HepG2 (cell line): ENCODE measurements around the gene TMTC1.

Source experiments
- EP300 ChIP-seq, 3 experiments: sonication (generic) in 1 of 3; formaldehyde crosslinking in 1 of 3; IDR thresholded peaks; 2 replicates each; pipeline versions ENCODE4 v1.5.1 to v1.6.1; 2011 to 2020; ENCODE audit warnings: low read depth in 2 of 3, low read length in 2 of 3, borderline replicate concordance in 1 of 3, improper control_type of control experiment in 1 of 3, mild to moderate bottlenecking in 1 of 3, missing genetic modification reagents in 1 of 3, moderate library complexity in 1 of 3
- RORA ChIP-seq: sonication (generic); formaldehyde crosslinking; IDR thresholded peaks from 2 replicates; pipeline ENCODE4 v1.5.0; 2020; ENCODE audit warnings: mild to moderate bottlenecking, missing genetic modification reagents, moderate library complexity
- ZNF614 ChIP-seq: IDR thresholded peaks from 2 replicates; pipeline ENCODE4 v1.6.1; 2018; ENCODE audit warnings: missing biosample characterization, missing genetic modification reagents, inconsistent platforms, borderline replicate concordance
- ZNF777 ChIP-seq: sonication (generic); formaldehyde crosslinking; IDR thresholded peaks from 2 replicates; pipeline ENCODE4 v1.4.0; 2020; ENCODE audit warnings: missing genetic modification reagents
- TF ChIP-seq, protein P1 (sequence below): sonication (generic); formaldehyde crosslinking; IDR thresholded peaks from 2 replicates; pipeline ENCODE4 v1.4.0; 2020; ENCODE audit warnings: missing genetic modification reagents
- TF ChIP-seq, protein P2 (sequence below): sonication (generic); formaldehyde crosslinking; IDR thresholded peaks from 2 replicates; pipeline ENCODE4 v1.8.1; 2022; ENCODE audit warnings: mild to moderate bottlenecking, missing genetic modification reagents

DNA sequence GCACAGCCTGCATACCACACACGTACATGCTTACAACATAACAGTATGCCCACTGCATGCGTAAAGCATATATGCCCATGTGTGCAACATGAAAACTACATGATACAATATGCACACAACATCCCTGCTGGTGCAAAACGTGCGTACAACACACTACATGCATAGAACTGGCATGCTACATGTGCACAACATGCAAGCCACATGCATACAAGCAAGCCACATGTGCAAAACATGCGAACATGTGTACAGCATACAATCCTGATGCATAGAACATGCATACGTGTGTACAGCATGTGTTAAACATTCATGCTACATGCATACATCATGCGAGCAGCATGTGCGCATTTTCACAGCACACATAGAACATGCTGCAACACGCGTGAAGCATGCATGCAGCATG, 8.4 kb upstream of the TMTC1 start:
- TF ChIP-seq ZNF614 (CRISPR knock-in tag) (no peak), ZNF777 (no peak), EP300 (IDR thresholded peaks at IDR 0.05; ENCODE audit: low read depth in 2 of 2, low read length in 2 of 2) (no peak), EP300 (CRISPR knock-in tag; IDR thresholded peaks at IDR 0.05; ENCODE audit: borderline replicate concordance) (no peak), RORA (no peak)
- TF ChIP-seq, protein P1, sequence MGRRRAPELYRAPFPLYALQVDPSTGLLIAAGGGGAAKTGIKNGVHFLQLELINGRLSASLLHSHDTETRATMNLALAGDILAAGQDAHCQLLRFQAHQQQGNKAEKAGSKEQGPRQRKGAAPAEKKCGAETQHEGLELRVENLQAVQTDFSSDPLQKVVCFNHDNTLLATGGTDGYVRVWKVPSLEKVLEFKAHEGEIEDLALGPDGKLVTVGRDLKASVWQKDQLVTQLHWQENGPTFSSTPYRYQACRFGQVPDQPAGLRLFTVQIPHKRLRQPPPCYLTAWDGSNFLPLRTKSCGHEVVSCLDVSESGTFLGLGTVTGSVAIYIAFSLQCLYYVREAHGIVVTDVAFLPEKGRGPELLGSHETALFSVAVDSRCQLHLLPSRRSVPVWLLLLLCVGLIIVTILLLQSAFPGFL (CRISPR knock-in tag) = no peak
- TF ChIP-seq, protein P2, sequence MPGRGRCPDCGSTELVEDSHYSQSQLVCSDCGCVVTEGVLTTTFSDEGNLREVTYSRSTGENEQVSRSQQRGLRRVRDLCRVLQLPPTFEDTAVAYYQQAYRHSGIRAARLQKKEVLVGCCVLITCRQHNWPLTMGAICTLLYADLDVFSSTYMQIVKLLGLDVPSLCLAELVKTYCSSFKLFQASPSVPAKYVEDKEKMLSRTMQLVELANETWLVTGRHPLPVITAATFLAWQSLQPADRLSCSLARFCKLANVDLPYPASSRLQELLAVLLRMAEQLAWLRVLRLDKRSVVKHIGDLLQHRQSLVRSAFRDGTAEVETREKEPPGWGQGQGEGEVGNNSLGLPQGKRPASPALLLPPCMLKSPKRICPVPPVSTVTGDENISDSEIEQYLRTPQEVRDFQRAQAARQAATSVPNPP = no peak
